ENCODE results near the gene UBE2E3.

UBE2E3 gene

GRCh38 chr2:180952082-180952481, 28.3 kb upstream of the UBE2E3 start:
- H3K9me3 ChIP-seq (ENCODE audit: control insufficient read depth, low read length) = no peaks in the 10 kb centered on the region
- H3K36me3 ChIP-seq (ENCODE audit: control insufficient read depth, insufficient read depth, low read length) = no peaks in the 10 kb centered on the region
- DNase-seq = no peak
- no peak overlapping the region for H3K27ac ChIP-seq (ENCODE audit: insufficient read depth, low read length, poor library complexity, severe bottlenecking)
- no peaks in the 10 kb centered on the region for H3K4me1 ChIP-seq (ENCODE audit: control insufficient read depth, insufficient read depth, low read length, poor library complexity, severe bottlenecking)
- no peak overlapping the region for H3K4me3 ChIP-seq (ENCODE audit: insufficient read depth, low read depth, low read length, poor library complexity, severe bottlenecking)
- no peaks in the 10 kb centered on the region for H3K27me3 ChIP-seq (replicated peaks; ENCODE audit: control insufficient read depth, insufficient read depth, low read length, poor library complexity, severe bottlenecking)

- Histone ChIP-seq H3K27me3 (replicated peaks; ENCODE audit: control insufficient read depth, insufficient read depth, low read length, poor library complexity, severe bottlenecking) (no peaks in the 10 kb centered on the region), H3K4me3 (ENCODE audit: insufficient read depth, low read depth, low read length, poor library complexity, severe bottlenecking) (no peak overlapping the region), H3K27ac (ENCODE audit: insufficient read depth, low read length, poor library complexity, severe bottlenecking) (no peak overlapping the region), H3K9me3 (ENCODE audit: control insufficient read depth, low read length) (no peaks in the 10 kb centered on the region), H3K4me1 (ENCODE audit: control insufficient read depth, insufficient read depth, low read length, poor library complexity, severe bottlenecking) (no peaks in the 10 kb centered on the region), H3K36me3 (ENCODE audit: control insufficient read depth, insufficient read depth, low read length) (no peaks in the 10 kb centered on the region)
- no peak for DNase-seq
Measured at GRCh38 chr2:180952731-180953336, 27.6 kb upstream of the UBE2E3 start.

- Histone ChIP-seq H3K27ac (ENCODE audit: insufficient read depth, low read length, poor library complexity, severe bottlenecking) (no peak overlapping the region), H3K4me3 (ENCODE audit: insufficient read depth, low read depth, low read length, poor library complexity, severe bottlenecking) (no peak overlapping the region), H3K9me3 (ENCODE audit: control insufficient read depth, low read length) (no peaks in the 10 kb centered on the region), H3K27me3 (replicated peaks; ENCODE audit: control insufficient read depth, insufficient read depth, low read length, poor library complexity, severe bottlenecking) (no peaks in the 10 kb centered on the region), H3K36me3 (ENCODE audit: control insufficient read depth, insufficient read depth, low read length) (no peaks in the 10 kb centered on the region), H3K4me1 (ENCODE audit: control insufficient read depth, insufficient read depth, low read length, poor library complexity, severe bottlenecking) (no peaks in the 10 kb centered on the region)
- no peak for DNase-seq
Measured at GRCh38 chr2:180953550-180953949, 26.9 kb upstream of the UBE2E3 start.

GRCh38 chr2:180955101-180955500, 25.3 kb upstream of the UBE2E3 start:
- H3K4me3 ChIP-seq (ENCODE audit: insufficient read depth, low read depth, low read length, poor library complexity, severe bottlenecking) = no peak overlapping the region
- no peak overlapping the region for H3K27ac ChIP-seq (ENCODE audit: insufficient read depth, low read length, poor library complexity, severe bottlenecking)
- H3K9me3 ChIP-seq (ENCODE audit: control insufficient read depth, low read length) = no peaks in the 10 kb centered on the region
- no peaks in the 10 kb centered on the region for H3K27me3 ChIP-seq (replicated peaks; ENCODE audit: control insufficient read depth, insufficient read depth, low read length, poor library complexity, severe bottlenecking)
- H3K36me3 ChIP-seq (ENCODE audit: control insufficient read depth, insufficient read depth, low read length) = no peaks in the 10 kb centered on the region
- DNase-seq = no peak
- H3K4me1 ChIP-seq (ENCODE audit: control insufficient read depth, insufficient read depth, low read length, poor library complexity, severe bottlenecking) = no peaks in the 10 kb centered on the region

- no peaks in the 10 kb centered on the region for H3K4me1 ChIP-seq (ENCODE audit: control insufficient read depth, insufficient read depth, low read length, poor library complexity, severe bottlenecking)
- no peaks in the 10 kb centered on the region for H3K36me3 ChIP-seq (ENCODE audit: control insufficient read depth, insufficient read depth, low read length)
- H3K9me3 ChIP-seq (ENCODE audit: control insufficient read depth, low read length) = no peaks in the 10 kb centered on the region
- no peak overlapping the region for H3K27ac ChIP-seq (ENCODE audit: insufficient read depth, low read length, poor library complexity, severe bottlenecking)
- no peak overlapping the region for H3K4me3 ChIP-seq (ENCODE audit: insufficient read depth, low read depth, low read length, poor library complexity, severe bottlenecking)
- DNase-seq = no peak
- no peaks in the 10 kb centered on the region for H3K27me3 ChIP-seq (replicated peaks; ENCODE audit: control insufficient read depth, insufficient read depth, low read length, poor library complexity, severe bottlenecking)
Measured at GRCh38 chr2:180959787-180960186, 20.6 kb upstream of the UBE2E3 start.

- no peaks in the 10 kb centered on the region for H3K36me3 ChIP-seq (ENCODE audit: control insufficient read depth, insufficient read depth, low read length)
- no peak overlapping the region for H3K27ac ChIP-seq (ENCODE audit: insufficient read depth, low read length, poor library complexity, severe bottlenecking)
- H3K9me3 ChIP-seq (ENCODE audit: control insufficient read depth, low read length) = no peaks in the 10 kb centered on the region
- H3K4me1 ChIP-seq (ENCODE audit: control insufficient read depth, insufficient read depth, low read length, poor library complexity, severe bottlenecking) = no peaks in the 10 kb centered on the region
- no peak for DNase-seq
- H3K4me3 ChIP-seq (ENCODE audit: insufficient read depth, low read depth, low read length, poor library complexity, severe bottlenecking) = no peak overlapping the region
- no peaks in the 10 kb centered on the region for H3K27me3 ChIP-seq (replicated peaks; ENCODE audit: control insufficient read depth, insufficient read depth, low read length, poor library complexity, severe bottlenecking)
Measured at GRCh38 chr2:180960982-180961381, 19.4 kb upstream of the UBE2E3 start.

- Histone ChIP-seq H3K4me1 (ENCODE audit: control insufficient read depth, insufficient read depth, low read length, poor library complexity, severe bottlenecking) (no peaks in the 10 kb centered on the region), H3K4me3 (ENCODE audit: insufficient read depth, low read depth, low read length, poor library complexity, severe bottlenecking) (no peak overlapping the region), H3K27me3 (replicated peaks; ENCODE audit: control insufficient read depth, insufficient read depth, low read length, poor library complexity, severe bottlenecking) (no peaks in the 10 kb centered on the region), H3K9me3 (ENCODE audit: control insufficient read depth, low read length) (no peaks in the 10 kb centered on the region), H3K36me3 (ENCODE audit: control insufficient read depth, insufficient read depth, low read length) (no peaks in the 10 kb centered on the region), H3K27ac (ENCODE audit: insufficient read depth, low read length, poor library complexity, severe bottlenecking) (no peak overlapping the region)
- DNase-seq = no peak
Measured at GRCh38 chr2:180962727-180963314, 17.6 kb upstream of the UBE2E3 start.

- Histone ChIP-seq H3K4me1 (ENCODE audit: control insufficient read depth, insufficient read depth, low read length, poor library complexity, severe bottlenecking) (no peaks in the 10 kb centered on the region), H3K27me3 (replicated peaks; ENCODE audit: control insufficient read depth, insufficient read depth, low read length, poor library complexity, severe bottlenecking) (no peaks in the 10 kb centered on the region), H3K36me3 (ENCODE audit: control insufficient read depth, insufficient read depth, low read length) (no peaks in the 10 kb centered on the region), H3K4me3 (ENCODE audit: insufficient read depth, low read depth, low read length, poor library complexity, severe bottlenecking) (no peak overlapping the region), H3K9me3 (ENCODE audit: control insufficient read depth, low read length) (no peaks in the 10 kb centered on the region), H3K27ac (ENCODE audit: insufficient read depth, low read length, poor library complexity, severe bottlenecking) (no peak overlapping the region)
- DNase-seq = no peak
Measured at GRCh38 chr2:180966378-180966777, 14.0 kb upstream of the UBE2E3 start.

GRCh38 chr2:180969124-180969523, 11.3 kb upstream of the UBE2E3 start:
- Histone ChIP-seq H3K9me3 (ENCODE audit: control insufficient read depth, low read length) (no peaks in the 10 kb centered on the region), H3K4me3 (ENCODE audit: insufficient read depth, low read depth, low read length, poor library complexity, severe bottlenecking) (no peak overlapping the region), H3K27ac (ENCODE audit: insufficient read depth, low read length, poor library complexity, severe bottlenecking) (no peak overlapping the region), H3K27me3 (replicated peaks; ENCODE audit: control insufficient read depth, insufficient read depth, low read length, poor library complexity, severe bottlenecking) (no peaks in the 10 kb centered on the region), H3K4me1 (ENCODE audit: control insufficient read depth, insufficient read depth, low read length, poor library complexity, severe bottlenecking) (no peaks in the 10 kb centered on the region), H3K36me3 (ENCODE audit: control insufficient read depth, insufficient read depth, low read length) (no peaks in the 10 kb centered on the region)
- no peak for DNase-seq

GRCh38 chr2:180970016-180970415, 10.4 kb upstream of the UBE2E3 start:
- H3K36me3 ChIP-seq (ENCODE audit: control insufficient read depth, insufficient read depth, low read length) = no peaks in the 10 kb centered on the region

More at GRCh38 chr2:180970016-180970415, 10.4 kb upstream of the UBE2E3 start:
- DNase-seq = no peak
- Histone ChIP-seq H3K27ac (ENCODE audit: insufficient read depth, low read length, poor library complexity, severe bottlenecking) (no peak overlapping the region), H3K27me3 (replicated peaks; ENCODE audit: control insufficient read depth, insufficient read depth, low read length, poor library complexity, severe bottlenecking) (no peaks in the 10 kb centered on the region), H3K4me3 (ENCODE audit: insufficient read depth, low read depth, low read length, poor library complexity, severe bottlenecking) (no peak overlapping the region), H3K4me1 (ENCODE audit: control insufficient read depth, insufficient read depth, low read length, poor library complexity, severe bottlenecking) (no peaks in the 10 kb centered on the region), H3K9me3 (ENCODE audit: control insufficient read depth, low read length) (no peaks in the 10 kb centered on the region)

Measured in effector memory CD4-positive, alpha-beta T cell (primary cell).